KOPT-K1 (cell line): Measurements from ENCODE around the gene CCL19.

Experiments used
- H3K27ac ChIP-seq: fragments of 200-600 bp; sonication (generic); 2 replicates; pipeline ENCODE4 v1.5.1; 2016; ENCODE audit warnings: antibody characterized with exemption, mild to moderate bottlenecking, low read depth, low read length; ENCODE audit not compliant: poor library complexity, severe bottlenecking
- H3K36me3 ChIP-seq: fragments of 200-600 bp; sonication (generic); 2 replicates; pipeline ENCODE4 v1.5.1; 2017; ENCODE audit warnings: antibody characterized with exemption, mild to moderate bottlenecking, low read length, moderate library complexity; ENCODE audit not compliant: insufficient read depth
- H3K9me3 ChIP-seq: fragments of 200-600 bp; sonication (generic); 2 replicates; pipeline ENCODE4 v1.5.1; 2017; ENCODE audit warnings: antibody characterized with exemption, low read length, mild to moderate bottlenecking; ENCODE audit not compliant: insufficient read depth, poor library complexity, severe bottlenecking

CCL19 gene

GRCh38 chr9:34709196-34709978 is 18.3 kb upstream of the CCL19 start:
- H3K27ac ChIP-seq = no peak overlapping the region
- H3K36me3 ChIP-seq = no peaks in the 10 kb centered on the region
- no peaks in the 10 kb centered on the region for H3K9me3 ChIP-seq

GRCh38 chr9:34707130-34707529 is 16.1 kb upstream of the CCL19 start:
- no peaks in the 10 kb centered on the region for H3K36me3 ChIP-seq
- no peaks in the 10 kb centered on the region for H3K9me3 ChIP-seq
- H3K27ac ChIP-seq = no peak overlapping the region

- no peaks in the 10 kb centered on the region for H3K9me3 ChIP-seq
- H3K27ac ChIP-seq = no peak overlapping the region
- H3K36me3 ChIP-seq = no peaks in the 10 kb centered on the region
These were observed 11.0 kb upstream of the CCL19 start for GRCh38 chr9:34701769-34702736.

DNA sequence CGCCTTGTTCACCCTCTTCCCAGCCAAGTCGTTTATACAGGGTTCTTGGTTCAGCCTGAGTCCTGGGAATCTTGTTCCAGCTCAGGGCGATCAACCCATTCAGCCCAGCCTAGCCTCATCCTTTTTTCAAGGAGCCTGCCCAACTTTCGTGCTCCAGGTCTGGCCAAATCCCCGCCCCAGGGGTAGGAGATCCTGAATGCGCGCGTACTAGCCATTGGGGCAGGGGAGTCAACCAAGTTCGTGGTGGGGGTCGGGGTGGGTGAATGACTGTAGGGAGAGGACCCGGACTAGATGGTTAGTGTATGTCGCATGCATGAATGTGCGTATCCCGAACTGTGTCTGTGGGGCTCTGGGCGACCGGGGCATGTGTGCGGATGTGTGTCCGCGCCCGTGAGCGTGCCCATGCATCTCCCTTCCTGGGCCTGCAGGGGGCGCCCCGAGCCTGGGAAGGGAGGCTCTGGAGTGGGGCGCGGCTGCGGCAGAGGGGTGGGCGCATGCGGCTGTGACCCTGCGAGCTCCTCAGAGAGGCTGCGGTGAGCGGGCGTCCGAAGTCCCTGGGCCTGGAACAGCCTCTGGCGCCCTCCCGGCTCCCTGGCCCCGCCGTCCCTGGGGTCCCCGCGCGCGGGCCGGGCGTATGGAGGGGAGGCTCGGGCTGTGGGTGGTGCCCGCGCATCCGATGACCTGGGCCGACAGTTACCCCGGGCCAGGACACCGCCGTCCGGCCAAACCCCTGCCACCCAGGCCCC is 10.1 kb upstream of the CCL19 start:
- H3K36me3 ChIP-seq = no peaks in the 10 kb centered on the region
- no peak overlapping the region for H3K27ac ChIP-seq
- H3K9me3 ChIP-seq = no peaks in the 10 kb centered on the region

DNA sequence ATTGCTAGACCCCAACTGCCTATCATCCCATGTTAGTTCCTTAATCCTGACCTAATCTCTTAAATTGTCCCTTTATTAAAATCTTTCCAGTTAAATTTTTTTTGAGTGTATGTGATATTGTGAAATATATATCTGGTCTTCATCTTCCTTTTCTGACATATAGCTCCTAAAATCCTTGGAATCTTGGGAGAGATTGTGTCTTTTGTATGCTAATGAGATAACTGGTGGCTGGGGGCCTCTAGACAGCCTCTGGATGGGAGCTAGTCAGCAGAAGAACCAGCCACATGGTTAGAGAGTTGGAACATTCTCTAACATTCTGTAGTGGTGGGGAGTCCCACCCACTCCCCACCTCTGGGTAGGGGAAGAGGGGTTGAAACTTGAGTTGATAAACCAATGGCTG is 3.7 kb upstream of the CCL19 start:
- H3K27ac ChIP-seq = no peak overlapping the region
- H3K36me3 ChIP-seq = no peaks in the 10 kb centered on the region
- H3K9me3 ChIP-seq = no peaks in the 10 kb centered on the region

- H3K36me3 ChIP-seq = no peaks in the 10 kb centered on the region
These were observed 2.5 kb upstream of the CCL19 start for GRCh38 chr9:34693560-34693959.

DNA sequence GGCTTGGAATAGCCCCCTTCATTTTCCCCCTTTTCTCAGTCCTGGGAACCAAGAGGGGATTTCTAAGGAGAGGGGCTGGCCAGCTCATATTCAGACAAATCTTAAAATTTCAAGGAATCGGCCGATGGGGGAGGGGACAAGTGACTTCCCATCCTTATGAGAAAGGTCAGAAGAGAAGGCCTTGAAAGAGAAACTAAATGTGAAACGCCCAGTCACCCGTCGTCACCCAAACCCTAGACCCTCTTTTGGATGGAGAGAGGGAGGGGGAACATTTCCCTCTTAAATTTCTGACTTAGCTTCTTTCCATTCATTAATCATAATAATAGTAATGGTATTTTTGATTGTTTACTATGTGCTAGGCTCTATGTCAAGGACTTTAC is 850 bp upstream of the CCL19 start:
- H3K9me3 ChIP-seq = no peaks in the 10 kb centered on the region
- no peaks in the 10 kb centered on the region for H3K36me3 ChIP-seq
- H3K27ac ChIP-seq = no peak overlapping the region

More at GRCh38 chr9:34693560-34693959, 2.5 kb upstream of the CCL19 start:
- Histone ChIP-seq H3K9me3 (no peaks in the 10 kb centered on the region), H3K27ac (no peak overlapping the region)

DNA sequence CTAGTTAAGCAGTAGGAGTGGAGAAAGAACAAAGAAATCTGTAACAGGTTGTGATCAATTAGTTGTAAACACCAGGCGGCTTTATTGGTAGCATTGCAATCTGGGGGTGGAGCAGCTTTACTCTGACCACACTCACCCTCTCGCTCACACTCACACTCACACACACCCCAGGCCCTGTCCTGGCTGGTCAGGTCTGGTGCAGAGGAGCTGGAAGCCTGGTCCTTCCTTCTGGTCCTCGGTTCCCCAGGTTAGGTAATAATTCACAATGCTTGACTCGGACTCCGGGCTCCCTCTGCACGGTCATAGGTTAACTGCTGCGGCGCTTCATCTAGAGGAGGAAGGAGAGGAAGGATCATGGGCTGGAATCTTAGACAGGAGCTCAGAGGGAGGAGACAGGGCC is 1.6 kb downstream of the CCL19 start:
- Histone ChIP-seq H3K36me3 (no peaks in the 10 kb centered on the region), H3K27ac (no peak overlapping the region), H3K9me3 (no peaks in the 10 kb centered on the region)

DNA sequence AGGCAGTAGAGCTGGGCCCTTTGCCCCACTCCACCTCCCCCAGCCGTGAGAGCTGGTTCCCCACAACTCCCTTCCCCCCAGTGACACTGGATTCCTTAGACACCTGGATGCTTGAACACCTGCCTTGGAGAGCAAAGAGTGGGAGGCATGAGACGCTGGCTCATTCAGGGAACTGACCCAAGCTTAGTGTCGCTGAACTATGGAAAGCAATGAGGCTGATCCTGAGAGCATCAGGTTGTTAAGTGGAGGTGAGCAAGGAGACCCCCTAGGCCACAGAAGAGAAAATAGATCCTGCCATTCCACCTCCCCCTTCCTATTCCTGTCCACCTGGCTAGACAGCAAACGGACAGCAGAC is 2.0 kb downstream of the CCL19 start:
- Histone ChIP-seq H3K36me3 (no peaks in the 10 kb centered on the region), H3K27ac (no peak overlapping the region), H3K9me3 (no peaks in the 10 kb centered on the region)

DNA sequence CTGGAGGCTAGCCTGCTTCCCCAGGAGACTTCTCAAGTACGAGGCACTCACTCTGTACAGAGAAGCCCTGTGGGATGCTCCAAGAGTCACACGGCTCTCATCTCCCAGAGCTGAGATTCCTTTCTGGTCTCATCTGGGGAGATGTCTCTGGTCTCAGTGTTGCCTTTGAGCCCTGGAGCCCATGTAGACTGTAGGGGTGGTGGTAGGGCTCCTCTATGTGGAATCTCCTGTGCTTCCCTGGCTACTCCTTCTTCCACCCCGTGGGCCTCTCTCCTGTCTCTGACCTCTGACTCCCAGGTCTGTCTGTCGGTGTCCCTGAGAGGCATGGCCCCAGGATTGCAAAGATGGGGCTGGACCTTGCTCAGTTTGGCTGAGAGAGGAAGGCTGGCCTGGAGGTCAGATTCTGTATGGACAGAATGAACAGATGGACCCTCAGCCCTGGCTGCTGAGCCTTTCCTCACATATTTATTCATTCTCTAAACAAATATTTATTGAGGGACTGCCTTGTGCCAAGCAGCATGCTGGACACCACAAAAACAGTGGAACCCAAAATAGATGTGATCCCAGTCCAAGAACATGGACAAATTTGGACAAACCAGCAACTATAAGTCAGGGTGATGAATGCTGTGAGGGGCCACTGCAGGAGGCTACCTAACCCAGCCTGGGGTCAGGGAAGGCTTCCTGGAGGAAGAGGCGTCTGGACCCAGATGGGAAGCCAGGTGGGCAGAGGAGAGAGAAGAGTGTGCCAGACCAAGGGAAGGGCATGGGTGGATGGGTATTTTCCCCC is 2.6 kb downstream of the CCL19 start:
- Histone ChIP-seq H3K27ac (no peak overlapping the region), H3K36me3 (no peaks in the 10 kb centered on the region), H3K9me3 (no peaks in the 10 kb centered on the region)

- Histone ChIP-seq H3K36me3 (no peaks in the 10 kb centered on the region), H3K27ac (no peak overlapping the region), H3K9me3 (no peaks in the 10 kb centered on the region)
These were observed 3.6 kb downstream of the CCL19 start for GRCh38 chr9:34687276-34688030.

DNA sequence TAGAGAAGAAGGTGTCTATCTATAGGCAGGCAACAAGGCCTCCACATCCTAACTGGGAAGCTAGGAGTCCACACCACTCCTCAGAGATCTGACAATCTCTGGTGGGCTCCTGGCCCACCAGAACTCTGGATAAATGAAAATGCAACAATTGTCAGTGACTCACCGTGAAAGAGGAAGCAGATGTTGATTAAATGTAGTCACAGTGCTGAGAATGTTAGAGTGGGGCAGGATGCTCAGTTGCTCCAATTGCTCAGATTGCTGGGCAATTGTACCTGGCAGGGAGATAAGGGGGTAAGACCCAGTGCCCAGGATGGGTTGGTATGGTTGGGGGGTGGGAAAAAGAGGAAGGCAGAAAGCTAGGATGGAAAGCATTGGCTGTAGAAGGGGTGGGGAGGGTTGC is 4.3 kb downstream of the CCL19 start:
- Histone ChIP-seq H3K9me3 (no peaks in the 10 kb centered on the region), H3K36me3 (no peaks in the 10 kb centered on the region), H3K27ac (no peak overlapping the region)

DNA sequence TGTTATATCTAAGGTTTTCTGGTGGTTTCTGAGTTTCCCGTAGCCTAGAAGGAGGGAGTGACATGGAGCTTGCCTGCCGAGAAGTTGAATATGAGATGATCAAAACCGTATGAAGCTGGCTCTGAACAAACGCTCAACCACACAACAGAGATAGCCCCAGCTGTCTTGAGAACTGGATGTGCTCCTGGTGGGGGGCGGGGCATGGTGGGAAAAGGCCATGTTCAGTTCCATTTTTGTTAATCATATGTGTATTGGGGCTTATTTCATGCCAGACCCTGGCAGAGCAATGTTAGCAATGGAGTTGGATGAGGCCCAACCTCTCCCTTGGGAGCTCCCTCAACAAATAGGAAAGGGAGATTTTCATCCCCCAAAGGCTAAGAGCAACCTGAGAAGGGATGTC is 4.8 kb downstream of the CCL19 start:
- Histone ChIP-seq H3K36me3 (no peaks in the 10 kb centered on the region), H3K9me3 (no peaks in the 10 kb centered on the region), H3K27ac (no peak overlapping the region)

DNA sequence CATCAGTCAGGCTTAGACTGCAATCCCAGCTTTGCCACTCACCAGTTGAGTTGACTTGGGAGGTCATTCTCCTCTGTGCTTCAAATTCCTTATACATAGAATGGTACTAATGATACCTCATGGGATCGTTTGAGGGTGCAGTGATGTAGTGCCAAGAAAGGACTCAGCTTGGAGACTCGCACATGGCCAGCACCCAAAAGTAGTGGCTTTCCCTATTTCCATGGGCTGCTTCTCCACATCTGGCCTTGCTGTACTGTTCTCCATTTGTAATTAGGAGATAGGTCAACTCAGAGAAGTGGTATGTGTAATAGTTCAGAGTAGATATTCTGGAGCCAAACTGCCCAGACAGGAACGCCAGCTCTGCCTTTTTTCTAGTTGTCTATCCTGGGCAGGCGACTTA is 5.5 kb downstream of the CCL19 start:
- Histone ChIP-seq H3K36me3 (no peaks in the 10 kb centered on the region), H3K9me3 (no peaks in the 10 kb centered on the region), H3K27ac (no peak overlapping the region)
